ENCODE data around the gene METTL8. TPM values are rescaled to one million over a fixed set of nuclear protein-coding genes. Genes with fewer than 3 reads are reported as not detected.
A peak's percentile ranks its signal among the peaks of the same experiment; 100 is the strongest.
"Not testable (repeated sequence)": the region's sequence is repeated elsewhere in the genome, so short reads cannot be mapped to it uniquely, and the experiment has no call there.

The METTL8 gene
- total RNA-seq, 1 donor from 2014 or later: 10.5 TPM

DNA sequence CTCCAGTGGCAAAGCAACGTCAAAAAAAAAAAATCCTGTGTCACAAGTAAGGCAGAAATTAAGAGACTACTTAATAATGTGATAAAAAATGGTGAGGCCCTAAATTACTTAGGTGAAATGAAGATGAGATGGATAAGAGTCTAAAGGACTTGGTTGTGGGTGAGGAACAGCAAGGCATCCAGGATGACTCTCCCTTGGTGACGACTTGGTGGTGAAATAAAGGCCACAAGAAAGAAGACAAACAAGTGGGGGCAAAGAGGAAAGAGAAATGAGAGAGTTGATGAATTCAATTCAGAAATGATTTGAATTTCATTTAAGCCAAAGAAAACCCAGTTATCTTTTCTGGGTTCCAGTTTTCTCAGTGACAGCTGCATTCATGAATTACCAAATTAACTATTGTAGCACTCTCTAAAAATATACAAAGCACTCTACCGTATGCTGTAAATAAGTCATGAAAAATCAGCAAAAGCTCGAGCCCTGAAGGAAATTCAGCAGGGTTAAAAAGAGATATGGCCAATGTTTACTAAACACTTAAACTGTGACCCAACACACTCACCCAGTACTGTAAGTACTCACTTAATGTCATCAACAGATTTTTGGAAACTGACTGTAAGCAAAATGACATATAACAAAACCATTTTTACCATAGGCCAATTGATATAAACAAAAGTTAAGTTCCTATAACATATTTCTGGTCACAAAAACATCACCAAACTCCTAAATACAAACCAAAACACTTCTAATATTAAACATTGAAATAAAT, 1.4 kb downstream of the METTL8 start:
- DNase-seq (ENCODE audit: low spot score): no peak
- intact Hi-C loops (cut with DNase I): loop anchor here (5.0 to 10.0 kb wide), 3 partner anchors 252 to 505 kb away; partner anchors contain the start of genes DYNC1I2 and GORASP2

DNA sequence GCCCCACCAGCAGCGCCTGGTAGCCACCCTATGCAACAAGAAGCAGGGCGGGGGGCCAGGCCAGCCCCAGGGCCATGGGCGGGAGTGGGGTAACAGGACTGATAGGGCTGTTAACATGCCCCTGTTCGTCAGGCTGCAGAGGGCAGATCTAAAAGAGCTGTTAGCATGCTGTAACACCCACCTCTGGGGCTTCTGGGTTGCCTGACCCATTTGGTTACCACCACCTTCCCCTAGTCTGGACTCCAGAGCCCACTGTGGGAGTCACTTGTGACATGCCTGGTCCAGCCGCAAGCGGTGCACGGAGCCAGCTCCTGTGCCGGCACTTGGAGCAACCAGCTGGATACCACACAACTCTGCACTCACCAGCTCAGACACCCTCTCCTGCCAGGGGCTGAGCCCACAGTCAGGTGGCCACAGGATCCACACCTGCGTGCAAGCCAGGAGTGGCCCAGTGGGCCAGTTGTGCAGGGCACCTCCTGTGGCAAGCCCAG, 2.1 kb downstream of the METTL8 start:
- no peak for DNase-seq (ENCODE audit: low spot score)
- intact Hi-C loops (cut with DNase I): loop anchor here (5.0 to 10.0 kb wide), 3 partner anchors 253 to 504 kb away; partner anchors contain the start of genes DYNC1I2 and GORASP2

DNA sequence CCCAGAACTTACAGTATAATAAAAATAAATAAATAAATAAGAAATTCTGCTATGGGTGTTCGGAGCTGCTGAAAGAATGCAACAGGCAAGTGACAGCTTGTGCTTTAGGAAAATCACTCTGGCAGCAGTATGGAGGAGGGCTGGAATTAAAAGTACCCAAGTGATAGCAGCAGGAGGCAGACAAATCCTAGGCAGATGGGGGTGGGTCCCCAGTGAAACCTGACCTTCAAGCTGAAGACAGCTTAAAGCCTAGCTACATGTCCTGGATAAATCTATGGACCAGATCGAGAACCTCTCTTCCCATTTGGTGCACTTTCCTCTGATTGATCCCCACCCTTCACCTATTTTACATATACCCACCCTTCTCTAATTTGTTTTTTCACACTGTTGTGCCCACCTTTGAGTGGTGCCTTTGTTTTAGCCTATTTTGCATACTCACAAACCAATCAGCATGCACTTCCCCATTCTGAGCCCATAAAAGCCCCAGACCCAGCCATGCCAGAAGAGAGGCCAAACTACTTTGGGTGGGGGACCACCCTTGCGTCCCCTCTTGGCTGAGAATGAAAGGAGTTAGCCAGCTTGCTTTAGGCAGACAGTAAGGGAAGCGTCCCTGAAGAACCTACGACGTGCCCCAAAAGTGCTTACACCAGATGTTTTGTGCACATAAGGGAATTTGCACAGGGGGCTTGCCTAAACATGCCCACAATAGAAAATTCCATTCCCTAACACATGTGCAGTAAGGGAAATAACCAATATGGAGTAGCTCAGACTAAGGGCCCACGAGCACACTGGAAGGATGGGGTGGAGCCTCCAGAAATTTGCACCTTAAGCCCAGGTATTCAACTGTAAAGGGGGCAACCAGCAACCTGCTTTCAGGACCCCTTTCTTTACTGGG, 3.0 kb downstream of the METTL8 start:
- intact Hi-C loops (cut with DNase I): loop anchor here (5.0 to 10.0 kb wide), 3 partner anchors 254 to 503 kb away; partner anchors contain the start of genes DYNC1I2 and GORASP2
- no peak for DNase-seq (ENCODE audit: low spot score)

DNA sequence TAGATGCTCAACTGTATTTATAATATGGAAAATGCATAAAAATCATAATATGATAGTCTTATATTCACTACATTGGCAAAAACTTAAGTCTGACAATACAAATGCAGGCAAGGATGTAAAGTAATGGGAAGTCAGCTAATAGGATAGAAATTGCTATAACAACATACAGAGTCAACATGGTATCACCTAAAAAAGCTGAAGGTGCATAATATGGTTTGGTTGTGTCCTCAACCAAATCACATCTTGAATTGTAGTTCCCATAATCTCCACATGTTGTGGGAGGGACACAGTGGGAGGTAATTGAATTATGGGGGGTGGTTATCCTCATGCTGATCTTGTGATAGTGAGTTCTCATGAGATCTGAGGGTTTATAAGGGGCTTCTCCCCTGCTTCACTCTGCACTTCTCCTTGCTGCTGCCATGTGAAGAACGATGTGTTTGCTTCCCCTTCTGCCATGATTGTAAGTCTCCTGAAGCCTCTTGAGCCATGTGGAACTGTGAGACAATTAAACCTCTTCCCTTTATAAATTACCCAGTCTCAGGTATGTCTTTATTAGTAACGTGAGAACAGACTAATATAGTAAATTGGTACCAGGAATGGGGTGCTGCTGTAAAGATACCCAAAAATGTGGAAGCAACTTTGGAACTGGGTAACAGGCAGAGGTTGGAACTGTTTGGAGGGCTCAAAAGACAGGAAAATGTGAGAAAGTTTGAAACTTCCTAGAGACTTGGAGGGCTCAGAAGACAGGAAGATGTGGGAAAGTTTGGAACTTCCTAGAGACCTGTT, 10.9 kb downstream of the METTL8 start:
- DNase-seq (ENCODE audit: low spot score); intact Hi-C loops (cut with DNase I): not testable (repeated sequence)

DNA sequence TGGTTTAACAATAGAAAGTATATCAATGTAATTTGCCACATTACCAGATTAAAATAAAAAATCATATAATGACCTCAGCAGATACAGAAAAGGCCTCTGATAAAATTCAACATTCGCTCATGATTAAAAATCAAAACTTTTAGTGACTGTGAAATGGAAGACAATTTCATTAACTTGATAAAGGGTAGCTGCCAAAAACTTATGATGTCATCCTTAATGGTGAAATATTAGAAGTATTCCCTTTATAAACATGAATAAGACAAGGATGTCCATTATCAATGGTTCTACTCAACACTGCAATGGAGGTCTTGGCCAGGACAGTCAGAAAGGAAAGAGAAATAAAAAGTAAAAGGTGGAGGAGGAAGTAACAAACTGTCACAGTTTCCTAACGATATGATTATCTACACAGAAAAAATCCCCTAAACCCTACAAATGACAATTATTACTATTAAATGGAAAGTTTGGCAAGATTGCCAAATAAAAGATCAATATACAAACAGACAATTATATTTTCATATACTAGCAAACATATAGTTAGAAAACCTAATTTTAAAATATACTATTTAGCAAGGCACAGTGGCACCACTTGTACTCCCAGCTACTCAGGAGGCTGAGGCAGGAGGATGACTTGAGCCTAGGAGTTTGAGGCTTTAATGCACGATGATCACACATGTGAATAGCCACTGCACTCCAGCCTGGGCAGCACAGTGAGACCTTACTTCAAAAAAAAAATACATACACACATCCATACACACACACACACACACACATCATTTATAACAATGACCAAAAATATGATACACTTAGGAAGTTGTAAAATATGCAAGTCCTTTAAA, 12.8 kb downstream of the METTL8 start:
- intact Hi-C loops (cut with DNase I): no loop called here
- DNase-seq (ENCODE audit: low spot score): no peak

DNA sequence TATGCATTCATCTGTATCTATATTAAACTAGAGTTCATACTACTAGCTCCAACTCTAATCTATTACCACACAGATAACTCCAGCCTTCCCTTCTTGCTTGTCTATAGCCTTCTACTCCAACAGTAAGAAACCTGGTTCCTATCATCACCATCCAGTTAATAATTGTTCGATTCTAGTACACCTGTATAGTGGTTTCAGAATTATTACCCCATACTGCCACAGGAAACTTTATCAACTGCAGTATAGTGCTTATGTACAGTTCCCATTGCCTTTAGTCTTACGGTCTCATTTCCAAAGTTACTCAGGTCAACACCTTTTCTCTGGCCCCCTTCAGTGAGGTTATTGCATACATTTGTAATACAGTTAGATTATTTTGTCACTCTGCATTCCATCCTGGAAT, 14.5 kb downstream of the METTL8 start:
- DNase-seq (ENCODE audit: low spot score): no peak
- intact Hi-C loops (cut with DNase I): loop anchor here (5.0 kb wide), 1 partner anchor 492 kb away; the partner anchor contains the start of gene GORASP2

DNA sequence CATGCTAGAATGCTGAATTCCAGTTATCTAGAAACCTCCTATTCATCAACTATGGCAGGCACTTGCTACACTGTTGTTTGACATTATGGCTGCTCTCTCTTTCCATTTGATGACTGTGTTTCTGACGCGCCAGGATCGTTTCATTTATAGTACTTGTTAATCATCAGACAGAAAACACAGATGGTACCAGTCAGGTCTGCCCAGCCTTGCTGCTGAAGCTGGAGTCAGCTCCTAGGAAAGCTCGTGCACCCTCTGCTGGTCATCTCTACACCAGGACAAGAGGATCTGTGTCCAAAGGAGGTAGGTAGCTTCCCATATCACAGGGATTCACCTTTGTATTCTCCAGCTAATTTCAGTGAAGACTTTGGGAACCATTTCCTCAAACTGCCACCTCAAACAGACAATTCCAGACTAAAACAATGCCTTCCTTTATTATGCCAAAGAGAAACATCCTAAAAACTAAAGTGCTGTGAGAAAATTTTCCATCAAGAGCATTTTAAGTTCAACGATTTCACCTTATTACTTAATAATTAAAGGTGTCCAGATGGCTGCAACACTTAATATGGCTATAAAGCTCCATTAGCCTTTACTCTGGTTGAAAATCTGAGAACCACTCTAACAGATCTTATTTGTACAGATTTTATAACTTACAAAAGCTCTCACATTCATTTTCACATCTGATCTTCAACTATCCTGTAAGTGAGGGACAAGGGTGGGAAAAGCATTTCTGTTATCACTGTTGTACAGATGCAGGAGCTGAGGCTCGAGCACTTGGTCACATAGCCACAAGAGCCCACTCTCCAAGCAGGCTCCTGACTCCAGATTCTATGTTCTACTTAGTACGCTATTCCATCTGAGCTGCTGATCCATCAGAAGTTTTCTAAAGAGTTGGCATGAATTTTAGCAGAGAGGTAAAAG, 17.5 kb downstream of the METTL8 start:
- intact Hi-C loops (cut with DNase I): loop anchor here (1.0 to 5.0 kb wide), 3 partner anchors 255 to 489 kb away; partner anchors contain the start of genes GORASP2 and TLK1
- DNase-seq (ENCODE audit: low spot score): peak; percentile 88

DNA sequence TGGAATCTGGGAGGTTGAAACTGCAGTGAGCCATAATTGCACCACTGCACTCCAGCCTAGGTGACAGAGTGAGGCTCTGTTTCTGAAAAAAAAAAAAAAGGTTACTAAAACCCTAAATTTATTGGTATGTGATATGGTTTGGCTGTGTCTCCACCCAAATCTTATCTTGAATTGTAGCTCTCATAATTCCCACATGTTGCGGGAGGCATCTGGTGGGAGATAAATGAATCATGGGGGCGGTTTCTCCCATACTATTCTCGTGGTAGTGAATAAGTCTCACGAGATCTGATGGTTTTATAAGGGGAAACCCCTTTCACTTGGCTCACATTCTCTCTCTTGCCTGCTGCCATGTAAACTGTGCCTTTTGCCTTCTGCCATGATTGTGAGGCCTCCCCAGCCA, 19.1 kb downstream of the METTL8 start:
- intact Hi-C loops (cut with DNase I): loop anchor here (5.0 kb wide), 1 partner anchor 487 kb away; the partner anchor contains the start of gene GORASP2
- not testable (repeated sequence) for DNase-seq (ENCODE audit: low spot score)

DNA sequence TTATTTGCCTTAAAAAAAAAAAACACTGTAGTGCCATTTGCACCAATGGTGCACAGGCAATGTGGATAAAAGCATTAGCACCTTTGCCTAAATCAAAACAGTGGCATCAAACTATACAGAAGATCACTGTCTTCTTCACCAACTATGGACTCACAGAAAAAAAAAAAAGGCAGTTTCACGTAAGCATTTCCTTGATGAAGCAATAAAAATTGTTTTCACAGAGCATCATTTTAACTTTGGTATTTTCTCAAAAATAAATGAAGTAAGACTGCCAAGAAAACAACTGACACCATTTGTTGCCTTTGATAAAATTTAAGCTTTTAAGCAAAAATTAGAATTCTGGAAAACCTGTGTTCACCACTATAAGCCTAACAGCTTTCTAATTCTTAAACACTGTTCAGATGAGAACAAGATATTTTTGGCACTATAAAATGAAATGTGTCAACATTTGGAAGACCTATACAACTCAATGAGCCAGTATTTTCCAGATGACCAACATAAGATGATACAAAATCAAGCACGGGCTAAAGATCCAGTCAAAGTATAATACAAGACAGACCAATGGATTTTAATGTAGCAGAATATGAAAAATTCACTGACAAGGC, 21.1 kb downstream of the METTL8 start:
- no peak for DNase-seq (ENCODE audit: low spot score)
- intact Hi-C loops (cut with DNase I): no loop called here

DNA sequence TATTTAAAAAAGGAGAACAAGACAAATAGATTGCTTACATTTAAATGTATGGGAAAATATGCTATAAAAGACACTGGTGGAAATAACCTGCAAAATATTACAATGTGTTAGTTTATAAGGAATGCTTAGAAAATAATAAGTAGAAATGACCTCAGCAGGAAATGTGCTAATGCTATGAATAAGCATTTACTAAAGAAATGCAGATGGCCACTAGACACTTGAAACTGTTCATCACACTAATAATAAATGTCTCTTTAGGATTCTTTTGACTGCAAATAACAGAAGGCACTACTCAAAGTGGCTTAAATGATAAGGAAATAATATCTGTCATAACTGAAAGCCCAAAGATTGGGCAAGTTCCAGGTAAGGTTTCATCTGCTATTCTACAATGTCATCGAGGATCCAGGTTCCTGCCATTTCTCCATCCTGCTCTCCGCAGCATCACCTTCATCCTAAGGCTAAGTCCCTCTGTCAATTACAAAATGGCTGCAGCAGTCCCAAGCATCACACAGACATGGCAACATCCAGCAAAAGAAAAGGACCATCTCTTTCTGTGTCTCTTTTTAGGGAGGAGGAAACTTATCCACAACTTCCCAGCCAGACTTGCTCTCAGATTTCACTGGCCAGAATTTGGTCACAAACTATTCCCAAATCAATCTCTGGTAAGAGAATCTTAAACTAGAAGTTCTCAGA, 21.9 kb downstream of the METTL8 start:
- intact Hi-C loops (cut with DNase I): no loop called here
- DNase-seq (ENCODE audit: low spot score): no peak

DNA sequence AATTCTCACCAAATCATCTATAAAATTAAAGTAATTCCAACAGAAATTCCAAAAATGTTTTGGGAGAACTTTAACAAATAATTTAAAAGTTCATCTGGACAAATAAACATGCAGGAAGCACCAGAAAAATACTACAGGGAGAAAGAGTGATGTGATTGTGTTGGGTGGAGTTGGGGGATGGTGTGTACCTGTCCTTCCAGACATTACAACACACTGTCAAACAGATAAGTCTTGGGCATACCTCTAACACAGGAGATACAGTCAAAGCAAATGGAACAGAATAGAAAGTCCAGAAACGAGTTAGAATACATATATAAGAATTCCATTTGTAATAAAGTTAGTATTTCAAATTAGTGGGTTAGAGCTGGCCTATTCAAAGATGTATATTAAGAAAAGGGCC, 22.6 kb downstream of the METTL8 start:
- no peak for DNase-seq (ENCODE audit: low spot score)
- intact Hi-C loops (cut with DNase I): no loop called here

DNA sequence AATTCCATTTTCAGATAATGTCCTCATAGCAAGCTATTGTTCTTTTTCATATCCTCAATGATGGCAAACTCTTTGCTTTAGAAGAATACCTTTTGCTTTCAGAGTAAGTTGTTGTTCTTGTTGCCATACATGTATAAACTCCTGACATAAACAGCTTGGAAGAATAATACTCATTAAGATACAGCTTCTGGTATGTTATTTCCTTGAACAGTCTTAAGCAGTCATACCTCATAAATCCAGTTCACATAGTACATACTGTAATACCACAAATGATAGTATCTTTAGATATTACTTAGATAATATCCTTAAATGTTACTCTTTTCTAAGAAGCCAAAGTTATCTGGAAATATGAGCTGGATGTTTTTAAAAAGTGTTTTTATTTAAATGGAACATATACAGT, 23.2 kb downstream of the METTL8 start:
- intact Hi-C loops (cut with DNase I): no loop called here
- DNase-seq (ENCODE audit: low spot score): no peak

DNA sequence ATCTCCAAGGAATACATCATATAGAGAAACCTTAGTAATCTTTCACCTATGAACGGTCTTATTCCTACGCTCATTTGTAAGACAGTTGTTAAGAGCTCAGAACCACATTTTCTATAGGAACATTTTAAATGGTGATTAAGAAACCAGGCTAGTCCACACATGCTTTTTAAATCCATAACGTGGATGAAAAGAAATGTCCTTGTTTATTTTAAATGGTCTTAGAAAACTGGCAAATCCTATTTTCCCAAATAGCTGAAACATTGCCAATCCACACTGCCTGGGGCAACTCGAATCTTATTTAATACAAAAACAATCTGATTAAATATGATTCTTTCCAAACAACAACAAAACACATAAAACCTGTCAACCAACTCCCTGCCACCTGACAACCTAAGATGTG, 23.7 kb downstream of the METTL8 start:
- no peak for DNase-seq (ENCODE audit: low spot score)
- intact Hi-C loops (cut with DNase I): no loop called here

DNA sequence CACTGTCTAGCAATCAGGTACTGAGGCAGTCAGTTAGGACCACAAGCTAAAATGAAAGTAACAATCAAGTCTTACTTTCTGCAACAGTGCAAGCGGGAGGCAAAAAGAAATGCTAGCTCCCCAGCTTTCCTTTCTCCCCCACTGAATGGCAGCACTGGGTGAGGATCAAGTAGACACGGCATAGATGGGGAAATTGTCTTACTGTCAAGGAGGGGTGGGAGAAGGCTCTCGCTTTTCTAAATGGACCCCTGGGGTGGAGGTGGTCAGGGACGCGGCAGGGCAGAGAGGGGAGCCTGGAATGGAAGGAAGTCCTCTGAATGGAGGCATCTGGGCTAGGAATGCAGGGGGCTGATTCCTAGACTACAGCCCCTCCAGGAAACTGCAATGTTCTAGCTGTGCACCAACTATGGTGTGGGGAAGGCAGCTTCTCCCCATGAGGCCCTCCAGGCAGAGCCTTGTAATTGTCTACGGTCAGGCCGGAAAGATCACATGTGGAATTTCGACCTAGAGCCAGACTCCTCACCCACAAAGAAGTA, 24.3 kb downstream of the METTL8 start:
- DNase-seq (ENCODE audit: low spot score): no peak
- intact Hi-C loops (cut with DNase I): no loop called here

DNA sequence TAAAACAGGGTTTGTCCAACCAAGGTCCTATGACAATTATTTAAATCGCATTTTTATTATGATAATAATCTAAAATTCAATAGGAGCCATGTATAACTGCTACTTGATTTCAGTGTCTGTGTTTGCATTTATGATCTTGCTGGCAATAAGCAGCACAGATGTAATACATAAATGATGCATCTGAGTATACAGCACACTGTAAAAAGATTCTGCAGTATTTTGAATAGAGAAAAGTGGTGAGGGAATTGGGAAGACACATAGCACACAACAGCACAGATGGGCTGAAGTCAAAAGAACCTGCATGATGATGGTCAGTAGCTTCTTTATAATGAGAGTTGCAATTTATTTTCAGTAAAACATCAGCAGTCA, 26.1 kb downstream of the METTL8 start:
- DNase-seq (ENCODE audit: low spot score): no peak
- intact Hi-C loops (cut with DNase I): no loop called here

DNA sequence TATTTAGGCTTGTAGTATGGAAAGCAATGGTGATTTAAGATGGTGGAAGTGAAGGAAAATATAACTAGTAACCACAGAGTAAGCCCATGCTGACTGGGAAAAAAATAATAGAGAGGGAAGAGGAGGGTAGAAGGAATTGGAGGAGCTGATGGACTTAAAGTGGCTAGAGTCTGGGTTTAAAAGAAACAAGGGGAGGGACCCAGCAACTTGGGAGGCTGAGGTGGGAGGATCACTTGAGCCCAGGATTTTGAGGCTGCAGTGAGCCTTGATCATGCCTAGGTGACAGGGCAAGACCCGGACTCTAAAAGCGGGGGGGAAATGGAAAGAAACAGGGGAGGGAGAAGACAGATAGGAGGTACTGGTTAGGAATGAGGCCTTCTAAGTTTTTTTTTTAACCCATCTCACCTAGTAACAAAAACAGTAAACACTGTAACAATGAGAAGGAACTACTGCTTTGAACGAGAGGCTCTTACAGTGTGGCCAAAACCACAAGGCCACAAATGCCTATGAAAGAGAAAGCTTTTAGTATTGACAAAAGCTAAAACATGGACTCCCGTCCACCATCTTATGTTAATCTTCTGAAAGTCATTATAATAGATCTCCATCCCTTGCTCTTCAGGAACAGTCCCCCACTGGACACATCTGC, 26.6 kb downstream of the METTL8 start:
- intact Hi-C loops (cut with DNase I): no loop called here
- DNase-seq (ENCODE audit: low spot score): no peak
